Right kidney (tissue), 1 donor: ENCODE results near the gene INTS6L.
"Not testable (repeated sequence)": the region's sequence is repeated elsewhere in the genome, so short reads cannot be mapped to it uniquely, and the experiment has no call there.

Experiments
- DNase-seq: peaks from one replicate; pipeline ENCODE4 v3.0.0-alpha.2; 2016

Gene INTS6L

GRCh38 chrX:135522878-135523693, 2.6 kb downstream of the INTS6L start:
- no peak for DNase-seq

- no peak for DNase-seq
Measured at GRCh38 chrX:135528254-135528653, 7.8 kb downstream of the INTS6L start.

- no peak for DNase-seq
Measured at GRCh38 chrX:135528756-135529155, 8.3 kb downstream of the INTS6L start.

- DNase-seq = no peak
Measured at GRCh38 chrX:135530097-135530496, 9.6 kb downstream of the INTS6L start.

GRCh38 chrX:135531813-135532212, 11.4 kb downstream of the INTS6L start:
- no peak for DNase-seq

GRCh38 chrX:135535077-135535940, 14.8 kb downstream of the INTS6L start:
- DNase-seq = no peak

- no peak for DNase-seq
Measured at GRCh38 chrX:135536877-135537276, 16.4 kb downstream of the INTS6L start.

- no peak for DNase-seq
Measured at GRCh38 chrX:135541351-135541750, 20.9 kb downstream of the INTS6L start.

GRCh38 chrX:135543172-135543571, 22.7 kb downstream of the INTS6L start:
- DNase-seq = no peak

GRCh38 chrX:135543924-135544323, 23.5 kb downstream of the INTS6L start:
- no peak for DNase-seq

- DNase-seq = no peak
Measured at GRCh38 chrX:135544338-135544948, 24.0 kb downstream of the INTS6L start.

GRCh38 chrX:135547767-135548166, 27.3 kb downstream of the INTS6L start:
- no peak for DNase-seq

GRCh38 chrX:135549519-135549918, 29.1 kb downstream of the INTS6L start:
- DNase-seq = no peak

- DNase-seq = no peak
Measured at GRCh38 chrX:135556055-135556454, 35.6 kb downstream of the INTS6L start.

GRCh38 chrX:135557344-135557743, 36.9 kb downstream of the INTS6L start:
- no peak for DNase-seq

GRCh38 chrX:135572436-135572835, 52.0 kb downstream of the INTS6L start:
- DNase-seq = no peak

GRCh38 chrX:135581496-135581895, 61.0 kb downstream of the INTS6L start:
- no peak for DNase-seq

GRCh38 chrX:135585153-135585552, 64.7 kb downstream of the INTS6L start:
- DNase-seq = no peak

- DNase-seq = no peak
Measured at GRCh38 chrX:135591871-135592270, 71.4 kb downstream of the INTS6L start.

GRCh38 chrX:135594049-135594448, 73.6 kb downstream of the INTS6L start:
- DNase-seq = not testable (repeated sequence)

GRCh38 chrX:135594453-135594852, 74.0 kb downstream of the INTS6L start:
- not testable (repeated sequence) for DNase-seq

GRCh38 chrX:135595543-135595942, 75.1 kb downstream of the INTS6L start:
- DNase-seq = no peak

- DNase-seq = no peak
Measured at GRCh38 chrX:135596495-135596894, 76.0 kb downstream of the INTS6L start.
